VCaP (cell line): ENCODE results near the gene NPEPPS.

Experiments used
- H3K27ac ChIP-seq: fragments of 450-650 bp; 2 replicates; pipeline ENCODE4 v1.5.1; 2017
- TF ChIP-seq, protein P1 (sequence below): fragments of 450-650 bp; conservative IDR thresholded peaks from 2 replicates; pipeline ENCODE4 v1.5.1; 2017; ENCODE audit warnings: mild to moderate bottlenecking, moderate library complexity

NPEPPS gene

DNA sequence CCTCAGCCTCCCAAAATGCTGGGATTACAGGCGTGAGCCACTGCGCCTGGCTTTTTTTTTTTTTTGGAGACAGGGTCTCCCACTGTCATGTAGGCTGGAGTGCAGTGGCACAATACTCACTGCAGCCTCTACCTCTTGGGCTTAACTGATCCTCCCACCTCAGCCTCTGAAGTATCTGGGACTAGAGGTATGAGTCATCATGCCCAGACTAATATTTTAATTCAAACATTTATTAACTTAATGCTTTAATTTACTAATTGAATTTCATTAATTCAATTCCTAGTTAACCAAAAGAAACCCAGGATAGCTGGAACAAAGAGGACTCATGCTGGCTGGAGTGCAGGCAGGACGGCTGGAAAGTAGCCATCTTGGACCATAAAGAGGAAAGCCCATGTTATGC lies 104.8 kb downstream of the NPEPPS start:
- TF ChIP-seq, protein P1, sequence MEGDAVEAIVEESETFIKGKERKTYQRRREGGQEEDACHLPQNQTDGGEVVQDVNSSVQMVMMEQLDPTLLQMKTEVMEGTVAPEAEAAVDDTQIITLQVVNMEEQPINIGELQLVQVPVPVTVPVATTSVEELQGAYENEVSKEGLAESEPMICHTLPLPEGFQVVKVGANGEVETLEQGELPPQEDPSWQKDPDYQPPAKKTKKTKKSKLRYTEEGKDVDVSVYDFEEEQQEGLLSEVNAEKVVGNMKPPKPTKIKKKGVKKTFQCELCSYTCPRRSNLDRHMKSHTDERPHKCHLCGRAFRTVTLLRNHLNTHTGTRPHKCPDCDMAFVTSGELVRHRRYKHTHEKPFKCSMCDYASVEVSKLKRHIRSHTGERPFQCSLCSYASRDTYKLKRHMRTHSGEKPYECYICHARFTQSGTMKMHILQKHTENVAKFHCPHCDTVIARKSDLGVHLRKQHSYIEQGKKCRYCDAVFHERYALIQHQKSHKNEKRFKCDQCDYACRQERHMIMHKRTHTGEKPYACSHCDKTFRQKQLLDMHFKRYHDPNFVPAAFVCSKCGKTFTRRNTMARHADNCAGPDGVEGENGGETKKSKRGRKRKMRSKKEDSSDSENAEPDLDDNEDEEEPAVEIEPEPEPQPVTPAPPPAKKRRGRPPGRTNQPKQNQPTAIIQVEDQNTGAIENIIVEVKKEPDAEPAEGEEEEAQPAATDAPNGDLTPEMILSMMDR = no peak

DNA sequence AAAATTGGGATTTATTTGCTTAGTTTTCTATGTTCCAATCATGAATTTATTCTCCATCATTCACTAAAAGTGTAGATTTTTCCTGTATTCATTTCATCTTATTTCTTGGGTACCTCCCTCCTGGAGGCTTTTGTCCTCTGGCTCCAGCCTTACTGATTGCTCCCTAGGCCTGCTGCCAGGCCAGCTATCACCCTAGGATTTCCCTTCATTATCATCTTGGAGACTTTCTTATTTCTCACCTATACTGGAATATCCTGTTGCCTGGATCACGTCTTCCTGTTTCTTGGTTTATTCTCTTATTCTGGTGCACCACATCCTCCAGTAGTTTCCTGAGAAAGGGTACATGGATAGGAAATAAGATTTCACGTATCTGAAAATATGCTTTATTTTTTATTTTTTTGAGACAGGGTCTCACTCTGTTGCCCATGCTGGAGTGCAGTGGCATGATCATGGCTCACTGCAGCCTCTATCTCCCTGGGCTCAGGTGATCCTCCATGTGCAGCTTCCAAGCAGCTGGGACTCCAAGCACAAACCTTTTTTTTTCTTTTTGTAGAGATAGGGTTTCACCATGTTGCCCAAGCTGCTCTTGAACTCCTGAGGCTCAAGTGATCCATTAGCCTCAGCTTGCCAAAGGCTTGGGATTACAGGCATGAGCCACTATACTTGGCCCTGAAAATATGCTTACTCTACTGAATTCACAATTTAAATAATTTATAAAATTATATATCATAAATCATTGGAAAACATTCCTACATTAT lies 105.5 kb downstream of the NPEPPS start:
- TF ChIP-seq, protein P1 = no peak
- H3K27ac ChIP-seq = no peak overlapping the region

More for the DNA sequence above, 104.8 kb downstream of the NPEPPS start:
- no peak overlapping the region for H3K27ac ChIP-seq

DNA sequence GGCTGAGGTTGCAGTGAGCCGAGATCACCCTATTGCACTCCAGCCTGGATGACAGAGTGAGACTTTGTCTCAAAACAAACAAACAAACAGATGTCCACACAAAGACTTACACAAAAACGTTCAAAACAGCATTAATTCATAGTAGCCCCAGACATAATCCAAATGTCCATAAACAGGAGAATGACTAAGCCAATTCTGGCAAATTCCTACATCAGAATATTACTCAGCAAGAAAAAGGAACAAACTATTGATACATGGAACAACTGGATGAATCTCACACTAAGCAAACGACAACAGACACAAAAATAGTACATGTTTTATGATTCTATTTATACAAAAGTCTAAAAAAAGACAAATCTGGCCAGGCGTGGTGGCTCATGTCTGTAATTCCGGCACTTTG lies 108.0 kb downstream of the NPEPPS start:
- TF ChIP-seq, protein P1 = no peak
- H3K27ac ChIP-seq = no peak overlapping the region

DNA sequence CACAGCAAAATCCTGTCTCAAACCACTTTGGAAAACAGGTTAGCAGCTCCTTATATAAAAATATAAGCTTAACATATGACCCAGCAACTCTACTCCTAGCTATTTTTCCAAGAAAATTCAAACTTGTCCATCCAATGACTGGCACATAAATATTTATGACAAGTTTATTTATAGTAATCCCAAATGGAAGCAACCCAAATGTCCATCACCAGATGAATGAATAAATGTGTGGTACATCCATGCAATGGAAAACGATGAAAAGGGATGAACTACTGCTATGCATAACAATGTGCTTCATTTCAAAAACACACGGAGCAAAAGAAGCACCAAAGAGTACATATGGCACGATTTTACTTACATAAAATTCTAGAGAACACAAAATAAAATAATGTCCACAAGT lies 109.2 kb downstream of the NPEPPS start:
- TF ChIP-seq, protein P1 = no peak
- H3K27ac ChIP-seq = no peak overlapping the region

DNA sequence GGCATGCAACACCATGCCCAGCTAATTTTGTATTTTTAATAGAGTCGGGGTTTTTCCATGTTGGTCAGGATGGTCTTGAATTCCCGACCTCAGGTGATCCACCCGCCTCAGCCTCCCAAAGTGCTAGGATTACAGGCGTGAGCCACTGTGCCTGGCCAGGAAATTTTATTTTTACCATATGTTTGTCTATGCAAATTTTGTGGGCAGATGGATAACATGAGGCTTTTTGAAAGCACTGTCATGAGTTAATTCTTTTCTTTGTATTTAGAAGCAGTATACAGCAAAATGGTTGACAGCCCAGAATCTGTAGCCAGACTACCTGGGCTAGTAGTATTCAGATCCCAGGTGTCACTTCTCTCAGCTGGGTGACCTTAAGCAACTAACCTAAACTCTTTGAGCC lies 110.3 kb downstream of the NPEPPS start:
- TF ChIP-seq, protein P1 = no peak
- H3K27ac ChIP-seq = no peak overlapping the region

DNA sequence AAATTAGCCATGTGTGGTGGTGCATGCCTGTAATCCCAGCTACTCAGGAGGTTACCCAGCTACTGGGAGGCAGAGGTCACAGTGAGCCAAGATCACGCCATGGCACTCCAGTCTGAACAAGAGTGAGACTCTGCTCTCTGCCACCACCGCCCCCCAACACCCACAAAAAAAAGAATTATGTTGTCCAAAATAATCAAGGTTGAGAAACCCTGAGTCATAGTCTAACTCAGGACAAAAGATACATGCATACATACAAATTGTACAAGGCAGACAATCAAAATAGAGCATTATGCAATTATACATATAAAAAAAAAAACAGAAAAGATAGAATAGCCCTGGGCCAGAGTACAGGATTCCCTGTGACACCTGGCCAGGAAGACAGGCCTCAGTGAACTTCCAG lies 112.2 kb downstream of the NPEPPS start:
- TF ChIP-seq, protein P1 = no peak
- no peak overlapping the region for H3K27ac ChIP-seq

DNA sequence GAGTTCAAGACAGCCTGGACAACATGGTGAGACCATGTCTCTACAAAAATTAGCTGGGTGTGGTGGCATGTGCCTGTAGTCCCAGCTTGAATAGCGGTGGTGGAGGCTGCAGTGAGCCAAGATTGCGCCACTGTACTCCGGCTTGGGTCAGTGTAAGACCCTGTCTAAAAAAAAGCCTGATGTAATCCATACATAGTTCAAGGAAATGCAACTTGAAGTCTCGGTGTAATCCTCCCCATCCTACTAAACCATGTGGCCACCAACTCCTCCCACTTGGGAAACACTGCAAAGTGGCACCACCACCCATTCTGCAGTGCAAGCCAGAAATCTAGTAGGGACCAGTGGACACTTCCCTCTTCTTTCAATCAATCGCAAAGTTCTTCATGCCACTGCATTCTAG lies 113.4 kb downstream of the NPEPPS start:
- TF ChIP-seq, protein P1 = no peak
- H3K27ac ChIP-seq = no peak overlapping the region
